ENCODE data around the gene ALG13. TPM values are rescaled to one million over a fixed set of nuclear protein-coding genes. Genes with fewer than 3 reads are reported as not detected.
"Not testable (repeated sequence)": the region's sequence is repeated elsewhere in the genome, so short reads cannot be mapped to it uniquely, and the experiment has no call there.

ALG13 gene
- total RNA-seq, 4 donors from 2014 or later, result 37.4 to 81.5 (median 72.7) TPM

DNA sequence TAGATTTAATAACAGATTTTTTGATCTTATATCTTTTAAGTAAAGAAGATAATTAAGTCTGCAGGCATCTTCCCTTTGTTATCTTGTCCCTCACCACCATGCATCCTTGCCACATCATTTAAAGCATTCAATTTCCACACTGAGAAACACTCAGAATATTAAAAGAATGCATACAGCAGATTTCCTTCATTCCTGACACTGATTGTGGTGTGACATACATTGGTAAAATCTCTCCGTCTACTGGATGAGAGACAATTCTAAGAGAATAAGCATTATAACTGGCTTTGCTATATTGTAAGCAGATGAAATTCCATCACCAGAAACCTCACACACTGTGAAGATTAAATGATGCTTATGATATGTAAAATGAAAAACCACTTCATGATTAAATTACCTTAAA, 97.6 kb downstream of the ALG13 start:
- DNase-seq, result no peak
- Histone ChIP-seq H3K27ac (no peak overlapping the region), H3K4me3 (no peak overlapping the region), H3K36me3 (no peaks in the 10 kb centered on the region), H3K27me3 (no peaks in the 10 kb centered on the region), H3K4me1 (no peaks in the 10 kb centered on the region), H3K9me3 (no peaks in the 10 kb centered on the region)
- intact Hi-C loops (cut with DNase I; ENCODE audit: low total_unique reads), result no loop called here
- TF ChIP-seq POLR2A (IDR thresholded peaks at IDR 0.05), result no peak
- TF ChIP-seq, protein P1, sequence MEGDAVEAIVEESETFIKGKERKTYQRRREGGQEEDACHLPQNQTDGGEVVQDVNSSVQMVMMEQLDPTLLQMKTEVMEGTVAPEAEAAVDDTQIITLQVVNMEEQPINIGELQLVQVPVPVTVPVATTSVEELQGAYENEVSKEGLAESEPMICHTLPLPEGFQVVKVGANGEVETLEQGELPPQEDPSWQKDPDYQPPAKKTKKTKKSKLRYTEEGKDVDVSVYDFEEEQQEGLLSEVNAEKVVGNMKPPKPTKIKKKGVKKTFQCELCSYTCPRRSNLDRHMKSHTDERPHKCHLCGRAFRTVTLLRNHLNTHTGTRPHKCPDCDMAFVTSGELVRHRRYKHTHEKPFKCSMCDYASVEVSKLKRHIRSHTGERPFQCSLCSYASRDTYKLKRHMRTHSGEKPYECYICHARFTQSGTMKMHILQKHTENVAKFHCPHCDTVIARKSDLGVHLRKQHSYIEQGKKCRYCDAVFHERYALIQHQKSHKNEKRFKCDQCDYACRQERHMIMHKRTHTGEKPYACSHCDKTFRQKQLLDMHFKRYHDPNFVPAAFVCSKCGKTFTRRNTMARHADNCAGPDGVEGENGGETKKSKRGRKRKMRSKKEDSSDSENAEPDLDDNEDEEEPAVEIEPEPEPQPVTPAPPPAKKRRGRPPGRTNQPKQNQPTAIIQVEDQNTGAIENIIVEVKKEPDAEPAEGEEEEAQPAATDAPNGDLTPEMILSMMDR (IDR thresholded peaks at IDR 0.05), result no peak

- Histone ChIP-seq H3K36me3 (no peaks in the 10 kb centered on the region), H3K27me3 (no peaks in the 10 kb centered on the region), H3K27ac (no peak overlapping the region), H3K4me3 (no peak overlapping the region), H3K9me3 (no peaks in the 10 kb centered on the region), H3K4me1 (no peaks in the 10 kb centered on the region)
- DNase-seq, result no peak
- intact Hi-C loops (cut with DNase I; ENCODE audit: low total_unique reads), result no loop called here
- no peak for TF ChIP-seq POLR2A (IDR thresholded peaks at IDR 0.05)
- TF ChIP-seq, protein P1 (IDR thresholded peaks at IDR 0.05), result no peak
Measured at GRCh38 chrX:111779582-111779981, 98.6 kb downstream of the ALG13 start.

DNA sequence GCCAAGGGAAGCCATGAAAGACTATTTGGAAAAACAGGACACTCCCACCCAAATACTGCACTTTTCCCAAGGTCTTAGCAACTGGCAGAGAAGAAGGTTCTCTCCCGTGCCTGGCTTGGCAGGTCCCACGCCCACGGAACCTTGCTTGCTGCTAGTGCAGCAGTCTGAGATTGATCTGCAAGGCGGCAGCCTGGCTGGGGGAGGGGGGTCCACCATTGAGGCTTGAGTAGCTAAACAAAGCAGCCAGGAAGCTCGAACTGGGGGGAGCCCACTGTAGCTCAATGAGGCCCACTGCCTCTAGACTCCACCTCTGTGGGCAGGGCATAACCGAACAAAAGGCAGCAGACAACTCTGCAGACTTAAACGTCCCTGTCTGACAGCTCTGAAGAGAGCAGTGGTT, 103.7 kb downstream of the ALG13 start:
- Histone ChIP-seq H3K9me3 (no peaks in the 10 kb centered on the region), H3K27me3 (no peaks in the 10 kb centered on the region), H3K36me3 (no peaks in the 10 kb centered on the region), H3K4me3 (no peak overlapping the region), H3K4me1 (no peaks in the 10 kb centered on the region), H3K27ac (no peak overlapping the region)
- TF ChIP-seq POLR2A (IDR thresholded peaks at IDR 0.05), result no peak
- TF ChIP-seq, protein P1 (IDR thresholded peaks at IDR 0.05), result no peak
- DNase-seq, result no peak
- intact Hi-C loops (cut with DNase I; ENCODE audit: low total_unique reads), result no loop called here

GRCh38 chrX:111790054-111790453, 109.1 kb downstream of the ALG13 start:
- H3K36me3 ChIP-seq; H3K9me3 ChIP-seq; H3K27me3 ChIP-seq; intact Hi-C loops (cut with DNase I; ENCODE audit: low total_unique reads); H3K4me3 ChIP-seq; H3K27ac ChIP-seq; H3K4me1 ChIP-seq; DNase-seq: not testable (repeated sequence)

Small RNA genes within 50 kb of the gene (small RNA-seq; reads per million reads assigned to genes)
- not detected for gene RNA5SP512

Other genes starting within 250 kb of the ALG13 start
- gene SERTM2, start 169.5 kb upstream of the ALG13 start, total RNA-seq, result 10 to 100 TPM in 2 of 4 donors, 1 to 10 TPM in 1, under 1 TPM in 1; 0.69 to 21.3 (median 7.9) TPM
- not detected for gene TRPC5OS, start 195.0 kb downstream of the ALG13 start, total RNA-seq

All from uterus (tissue), 4 donors.